GM12878 (cell line): Measurements from ENCODE around the gene TCP1. TPM values are rescaled to one million over a fixed set of nuclear protein-coding genes. Genes with fewer than 3 reads are reported as not detected.

ENCODE experiments used
- ATAC-seq: fragments of 200-7000 bp; cut with Tn5 transposase; 3 replicates; pipeline ENCODE4 v1.9.1; 2020; ENCODE audit warnings: mild to moderate bottlenecking, moderate library complexity
- BruUV-seq: library from RNA; stranded (reverse); fragments of 400-500 nt; replicated peaks from 2 replicates; lab custom pipeline; 2021; lab: Mats Ljungman, UMichigan
- CTCF ChIA-PET: fragments of 300-600 bp; sonication (Branson Sonifier 250); formaldehyde crosslinking; extraction: SDS; loops from one replicate; lab custom pipeline; 2021; ENCODE audit warnings: inconsistent platforms; lab: Yijun Ruan, JAX
- POLR2A ChIA-PET: fragments of 350-600 bp; formaldehyde crosslinking; extraction: SDS; loops from one replicate; lab custom pipeline; 2021; ENCODE audit warnings: inconsistent platforms; lab: Charles Lee
- RAD21 ChIA-PET: fragments of 300-600 bp; sonication (Branson Sonifier 250); formaldehyde crosslinking; loops from one replicate; lab custom pipeline; 2023; ENCODE audit warnings: antibody characterized with exemption; ENCODE audit not compliant: unreplicated experiment; lab: Charles Lee
- SMC1A ChIA-PET: fragments of 300-600 bp; sonication (Branson Sonifier 250); formaldehyde crosslinking; loops from one replicate; lab custom pipeline; 2023; ENCODE audit not compliant: unreplicated experiment, uncharacterized antibody; lab: Charles Lee
- DNase-seq: peaks from one replicate; pipeline ENCODE4 v3.0.0-alpha.2; 2011; ENCODE audit warnings: low read depth, low spot score
- FAIRE-seq: peaks from 3 replicates; lab custom pipeline; 2011; peaks lifted over from hg19 to GRCh38; lab: Jason Lieb, UNC
- H2AFZ ChIP-seq: 2 replicates; pipeline ENCODE4 v1.6.0; 2011; ENCODE audit warnings: low read depth, low read length, control low read depth; ENCODE audit not compliant: control insufficient read depth
- H3K27ac ChIP-seq: 2 replicates; pipeline ENCODE4 v1.5.1; 2011; ENCODE audit warnings: control low read depth; ENCODE audit not compliant: control insufficient read depth, insufficient read depth
- H3K27me3 ChIP-seq, 2 experiments: replicated peaks in 1 of 2; 2 replicates each; pipeline versions ENCODE4 v1.6.0 to v1.6.1; 2011; ENCODE audit warnings: low read length in 1 of 2; ENCODE audit not compliant: control insufficient read depth in 2 of 2, insufficient read depth in 2 of 2
- H3K36me3 ChIP-seq, 2 experiments: 2 replicates each; pipeline ENCODE4 v1.5.1; 2011; ENCODE audit warnings: low read length in 1 of 2; ENCODE audit not compliant: control insufficient read depth in 2 of 2, insufficient read depth in 2 of 2
- H3K4me1 ChIP-seq: 2 replicates; pipeline ENCODE4 v1.6.1; 2011; ENCODE audit warnings: mild to moderate bottlenecking, low read length, moderate library complexity, mixed read lengths; ENCODE audit not compliant: control insufficient read depth, insufficient read depth
- H3K4me2 ChIP-seq: 2 replicates; pipeline ENCODE4 v1.6.0; 2011; ENCODE audit warnings: control low read depth; ENCODE audit not compliant: control insufficient read depth, insufficient read depth
- H3K4me3 ChIP-seq: fragments of 200-600 bp; sonication (generic); 2 replicates; pipeline ENCODE4 v1.5.1; 2016
- H3K79me2 ChIP-seq: 2 replicates; pipeline ENCODE4 v1.6.0; 2011; ENCODE audit warnings: low read length; ENCODE audit not compliant: control insufficient read depth, insufficient read depth
- H3K9ac ChIP-seq: 2 replicates; pipeline ENCODE4 v1.8.0; 2011; ENCODE audit warnings: low read length, control low read depth, mixed read lengths; ENCODE audit not compliant: control insufficient read depth, insufficient read depth
- H3K9me3 ChIP-seq: replicated peaks from 3 replicates; pipeline ENCODE4 v1.5.1; 2011; ENCODE audit warnings: mild to moderate bottlenecking, low read length; ENCODE audit not compliant: control insufficient read depth, insufficient read depth
- H4K20me1 ChIP-seq: 2 replicates; pipeline ENCODE4 v1.6.0; 2011; ENCODE audit not compliant: control insufficient read depth, insufficient read depth
- BCL11A ChIP-seq: IDR thresholded peaks from 2 replicates; pipeline ENCODE4 v1.6.1; 2011; ENCODE audit warnings: low read depth, low read length
- BHLHE40 ChIP-seq, 2 experiments: fragments of 450-650 bp in 1 of 2; IDR thresholded peaks; 2 replicates each; pipeline ENCODE4 v1.6.1; 2011 to 2017; ENCODE audit warnings: low read depth in 2 of 2, borderline replicate concordance in 1 of 2, improper control_type of control experiment in 1 of 2, low read length in 1 of 2, mild to moderate bottlenecking in 1 of 2
- CBFB ChIP-seq: IDR thresholded peaks from 2 replicates; pipeline ENCODE4 v1.6.1; 2016; ENCODE audit warnings: antibody characterized with exemption, low read depth
- CREM ChIP-seq: IDR thresholded peaks from 2 replicates; pipeline ENCODE4 v1.6.1; 2014; ENCODE audit warnings: antibody characterized with exemption, low read depth
- ESRRA ChIP-seq: IDR thresholded peaks from 2 replicates; pipeline ENCODE4 v1.6.1; 2012; ENCODE audit warnings: mild to moderate bottlenecking, low read length, improper control_type of control experiment
- HDGF ChIP-seq: fragments of 450-650 bp; IDR thresholded peaks from 2 replicates; pipeline ENCODE4 v1.6.1; 2016; ENCODE audit warnings: antibody characterized with exemption
- IRF4 ChIP-seq: IDR thresholded peaks from 2 replicates; pipeline ENCODE4 v1.6.1; 2011; ENCODE audit warnings: low read depth, low read length
- JUND ChIP-seq: IDR thresholded peaks from 2 replicates; pipeline ENCODE4 v1.6.1; 2012; ENCODE audit warnings: low read depth, mild to moderate bottlenecking, low read length, improper control_type of control experiment, moderate library complexity
- MEF2B ChIP-seq: fragments of 450-650 bp; IDR thresholded peaks from 2 replicates; pipeline ENCODE4 v1.6.1; 2018; ENCODE audit warnings: mild to moderate bottlenecking, moderate library complexity; ENCODE audit not compliant: partially characterized antibody, poor library complexity, severe bottlenecking
- POLR2AphosphoS2 ChIP-seq: IDR thresholded peaks from 2 replicates; pipeline ENCODE4 v1.6.1; 2011; ENCODE audit warnings: low read depth, mild to moderate bottlenecking, low read length, improper control_type of control experiment, moderate library complexity
- RELA ChIP-seq: fragments of 450-650 bp; IDR thresholded peaks from 2 replicates; pipeline ENCODE4 v1.8.0; 2014; ENCODE audit warnings: borderline replicate concordance; ENCODE audit not compliant: partially characterized antibody
- SIN3A ChIP-seq: IDR thresholded peaks from 2 replicates; pipeline ENCODE4 v1.6.1; 2012; ENCODE audit warnings: low read depth, low read length, improper control_type of control experiment
- SMAD1 ChIP-seq: fragments of 450-650 bp; IDR thresholded peaks from 2 replicates; pipeline ENCODE4 v1.6.1; 2018; ENCODE audit warnings: mild to moderate bottlenecking, low read depth; ENCODE audit not compliant: partially characterized antibody
- WGBS: methylation state at CpG from one replicate; pipeline ENCODE4 v1.1.6; 2016; ENCODE audit warnings: low lambda C conversion rate; ENCODE audit not compliant: insufficient replicate concordance, insufficient coverage; ENCODE audit errors: missing lambda C conversion rate; 5-methylcytosine and 5-hydroxymethylcytosine counted together
- in situ Hi-C: fragments of 300-500 bp; cut with MboI; formaldehyde crosslinking; loops from 9 replicates; pipeline ENCODE4 v1.14.3; 2018; ENCODE audit warnings: mixed read lengths
- intact Hi-C: fragments of 100-400 bp; cut with micrococcal nuclease; formaldehyde crosslinking; loops from one replicate; pipeline ENCODE4 v1.14.2; 2022; ENCODE audit not compliant: unreplicated experiment
- polyA plus RNA-seq, 11 experiments: library from polyadenylated mRNA; depleted of rRNA in 4 of 11; unstranded in 6 of 11; stranded (reverse) in 5 of 11; fragments of >200 nt; fragmentation: Nextera tagmentation in 4 of 11; fragmentation: Illumina TruSeq in 1 of 11; extraction: Ambion mirVana in 4 of 11; extraction: Trizol in 1 of 11; gene quantifications; 1 replicate in 1 of 11; 2 replicates in 10 of 11; pipeline versions ENCODE4 v1.2.1 to v1.2.3, GENCODE V29; 2011 to 2016; ENCODE audit warnings: inconsistent platforms in 2 of 11, missing spikeins in 2 of 11, low read depth in 1 of 11
- total RNA-seq, 4 experiments: library from RNA; depleted of rRNA in 3 of 4; stranded (reverse); fragments of >200 nt in 3 of 4; fragmentation: Illumina TruSeq in 1 of 4; extraction: Trizol in 1 of 4; gene quantifications; 2 replicates each; pipeline versions ENCODE4 v1.2.1 to v1.2.3, GENCODE V29; 2013 to 2021
- TF ChIP-seq, protein P1 (sequence below): fragments of 450-650 bp; IDR thresholded peaks from 2 replicates; pipeline ENCODE4 v1.6.1; 2016; ENCODE audit warnings: mild to moderate bottlenecking, moderate library complexity, borderline replicate concordance
- TF ChIP-seq, protein P2 (sequence below): fragments of 450-650 bp; IDR thresholded peaks from 2 replicates; pipeline ENCODE4 v1.6.1; 2014; ENCODE audit warnings: mild to moderate bottlenecking

TCP1 gene
- total and polyA plus RNA-seq, 10 of the 15 experiments (the other 5 are each of a cell fraction or from before 2014, with no cell fraction given) = 133 to 457 (median 306) TPM

DNA sequence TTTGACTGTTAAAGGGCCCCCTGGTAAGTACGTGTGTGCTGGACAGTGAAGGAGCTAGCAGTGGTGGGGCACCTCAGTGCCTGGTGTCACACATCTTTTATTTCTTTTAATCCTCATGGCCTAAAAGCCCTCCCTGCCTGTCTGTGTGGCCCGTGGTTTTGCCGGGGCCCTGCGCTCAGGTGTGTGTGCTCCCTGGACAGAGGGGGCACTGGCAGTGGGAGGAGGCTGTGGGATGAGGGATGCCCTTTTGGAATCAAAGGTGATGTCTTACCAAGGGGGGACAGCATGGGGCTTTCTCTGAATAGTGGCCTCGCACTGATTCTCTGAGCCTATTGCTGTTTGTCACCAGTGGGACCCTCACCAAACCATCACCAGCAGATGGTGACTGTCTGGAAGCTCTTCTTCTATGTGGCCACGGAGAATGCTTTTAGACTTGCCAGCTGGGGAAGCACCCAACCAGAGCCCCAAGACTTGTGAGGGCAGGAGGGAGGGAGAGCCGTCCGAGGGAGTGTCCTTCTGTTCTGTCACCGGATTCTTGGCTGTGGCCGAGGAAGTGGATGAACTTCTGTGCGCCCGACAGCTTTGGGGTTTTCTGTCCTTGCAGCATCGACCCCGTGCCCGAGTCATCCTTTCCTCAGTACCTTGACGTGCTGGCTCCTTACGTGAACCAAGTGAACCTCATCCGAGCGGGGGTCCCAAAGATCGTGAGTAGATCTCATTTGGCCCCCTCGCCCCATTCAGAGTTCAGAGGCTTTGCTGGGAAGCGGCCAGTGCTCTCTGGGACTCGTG, 28.7 kb upstream of the TCP1 start:
- FAIRE-seq (no peak), ATAC-seq (no peak), DNase-seq (no peak)
- ChIA-PET POLR2A (no interaction called here), CTCF (no interaction called here), SMC1A (interaction anchor here (1.1 kb wide), 1 partner anchor 10 kb away, joined by 3 read pairs; no protein-coding TSS in a partner anchor), RAD21 (no interaction called here)
- intact Hi-C loops = no loop called here
- Histone ChIP-seq H3K36me3 (no peaks in the 10 kb centered on the region), H3K79me2 (no peaks in the 10 kb centered on the region), H3K27me3 (no peaks in the 10 kb centered on the region; a peak in 1 of 4 replicates), H3K27ac (no peak overlapping the region), H2AFZ (no peak overlapping the region), H4K20me1 (no peaks in the 10 kb centered on the region), H3K4me2 (no peak overlapping the region), H3K4me3 (no peak overlapping the region), H3K4me1 (no peaks in the 10 kb centered on the region), H3K9me3 (no peaks in the 10 kb centered on the region), H3K9ac (no peak overlapping the region)
- no TSS peak for BruUV-seq
- in situ Hi-C loops = no loop called here
- TF ChIP-seq ESRRA (no peak), CBFB (no peak), HDGF (no peak), SIN3A (no peak), BHLHE40 (IDR thresholded peaks at IDR 0.05; ENCODE audit: borderline replicate concordance in 1 of 2, low read depth in 2 of 2, low read length in 1 of 2) (no peak), RELA (no peak), MEF2B (no peak), SMAD1 (no peak), JUND (no peak), POLR2AphosphoS2 (no peak), IRF4 (no peak), CREM (no peak), BCL11A (no peak)
- TF ChIP-seq, protein P1, sequence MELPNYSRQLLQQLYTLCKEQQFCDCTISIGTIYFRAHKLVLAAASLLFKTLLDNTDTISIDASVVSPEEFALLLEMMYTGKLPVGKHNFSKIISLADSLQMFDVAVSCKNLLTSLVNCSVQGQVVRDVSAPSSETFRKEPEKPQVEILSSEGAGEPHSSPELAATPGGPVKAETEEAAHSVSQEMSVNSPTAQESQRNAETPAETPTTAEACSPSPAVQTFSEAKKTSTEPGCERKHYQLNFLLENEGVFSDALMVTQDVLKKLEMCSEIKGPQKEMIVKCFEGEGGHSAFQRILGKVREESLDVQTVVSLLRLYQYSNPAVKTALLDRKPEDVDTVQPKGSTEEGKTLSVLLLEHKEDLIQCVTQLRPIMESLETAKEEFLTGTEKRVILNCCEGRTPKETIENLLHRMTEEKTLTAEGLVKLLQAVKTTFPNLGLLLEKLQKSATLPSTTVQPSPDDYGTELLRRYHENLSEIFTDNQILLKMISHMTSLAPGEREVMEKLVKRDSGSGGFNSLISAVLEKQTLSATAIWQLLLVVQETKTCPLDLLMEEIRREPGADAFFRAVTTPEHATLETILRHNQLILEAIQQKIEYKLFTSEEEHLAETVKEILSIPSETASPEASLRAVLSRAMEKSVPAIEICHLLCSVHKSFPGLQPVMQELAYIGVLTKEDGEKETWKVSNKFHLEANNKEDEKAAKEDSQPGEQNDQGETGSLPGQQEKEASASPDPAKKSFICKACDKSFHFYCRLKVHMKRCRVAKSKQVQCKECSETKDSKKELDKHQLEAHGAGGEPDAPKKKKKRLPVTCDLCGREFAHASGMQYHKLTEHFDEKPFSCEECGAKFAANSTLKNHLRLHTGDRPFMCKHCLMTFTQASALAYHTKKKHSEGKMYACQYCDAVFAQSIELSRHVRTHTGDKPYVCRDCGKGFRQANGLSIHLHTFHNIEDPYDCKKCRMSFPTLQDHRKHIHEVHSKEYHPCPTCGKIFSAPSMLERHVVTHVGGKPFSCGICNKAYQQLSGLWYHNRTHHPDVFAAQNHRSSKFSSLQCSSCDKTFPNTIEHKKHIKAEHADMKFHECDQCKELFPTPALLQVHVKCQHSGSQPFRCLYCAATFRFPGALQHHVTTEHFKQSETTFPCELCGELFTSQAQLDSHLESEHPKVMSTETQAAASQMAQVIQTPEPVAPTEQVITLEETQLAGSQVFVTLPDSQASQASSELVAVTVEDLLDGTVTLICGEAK = no peak
- TF ChIP-seq, protein P2, sequence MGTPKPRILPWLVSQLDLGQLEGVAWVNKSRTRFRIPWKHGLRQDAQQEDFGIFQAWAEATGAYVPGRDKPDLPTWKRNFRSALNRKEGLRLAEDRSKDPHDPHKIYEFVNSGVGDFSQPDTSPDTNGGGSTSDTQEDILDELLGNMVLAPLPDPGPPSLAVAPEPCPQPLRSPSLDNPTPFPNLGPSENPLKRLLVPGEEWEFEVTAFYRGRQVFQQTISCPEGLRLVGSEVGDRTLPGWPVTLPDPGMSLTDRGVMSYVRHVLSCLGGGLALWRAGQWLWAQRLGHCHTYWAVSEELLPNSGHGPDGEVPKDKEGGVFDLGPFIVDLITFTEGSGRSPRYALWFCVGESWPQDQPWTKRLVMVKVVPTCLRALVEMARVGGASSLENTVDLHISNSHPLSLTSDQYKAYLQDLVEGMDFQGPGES = no peak
- WGBS = 75% methylated on average over 22 of the region's 23 CpGs
